Kidney glomerular epithelial cell (primary cell): ENCODE data around the gene ZC2HC1C.

Source experiments
- DNase-seq: peaks from one replicate; lab custom pipeline; 2025; lab: John Stamatoyannopoulos, UW

The ZC2HC1C gene, protein sequence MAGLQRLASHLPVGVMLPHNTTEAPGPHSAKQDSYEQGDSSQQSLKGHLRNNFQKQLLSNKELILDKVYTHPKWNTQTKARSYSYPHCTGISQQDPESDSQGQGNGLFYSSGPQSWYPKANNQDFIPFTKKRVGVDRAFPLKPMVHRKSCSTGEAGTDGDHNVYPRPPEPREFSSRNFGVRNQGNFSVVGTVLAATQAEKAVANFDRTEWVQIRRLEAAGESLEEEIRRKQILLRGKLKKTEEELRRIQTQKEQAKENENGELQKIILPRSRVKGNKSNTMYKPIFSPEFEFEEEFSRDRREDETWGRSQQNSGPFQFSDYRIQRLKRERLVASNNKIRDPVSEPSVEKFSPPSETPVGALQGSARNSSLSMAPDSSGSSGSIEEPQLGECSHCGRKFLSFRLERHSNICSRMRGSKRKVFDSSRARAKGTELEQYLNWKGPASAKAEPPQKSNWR

DNA sequence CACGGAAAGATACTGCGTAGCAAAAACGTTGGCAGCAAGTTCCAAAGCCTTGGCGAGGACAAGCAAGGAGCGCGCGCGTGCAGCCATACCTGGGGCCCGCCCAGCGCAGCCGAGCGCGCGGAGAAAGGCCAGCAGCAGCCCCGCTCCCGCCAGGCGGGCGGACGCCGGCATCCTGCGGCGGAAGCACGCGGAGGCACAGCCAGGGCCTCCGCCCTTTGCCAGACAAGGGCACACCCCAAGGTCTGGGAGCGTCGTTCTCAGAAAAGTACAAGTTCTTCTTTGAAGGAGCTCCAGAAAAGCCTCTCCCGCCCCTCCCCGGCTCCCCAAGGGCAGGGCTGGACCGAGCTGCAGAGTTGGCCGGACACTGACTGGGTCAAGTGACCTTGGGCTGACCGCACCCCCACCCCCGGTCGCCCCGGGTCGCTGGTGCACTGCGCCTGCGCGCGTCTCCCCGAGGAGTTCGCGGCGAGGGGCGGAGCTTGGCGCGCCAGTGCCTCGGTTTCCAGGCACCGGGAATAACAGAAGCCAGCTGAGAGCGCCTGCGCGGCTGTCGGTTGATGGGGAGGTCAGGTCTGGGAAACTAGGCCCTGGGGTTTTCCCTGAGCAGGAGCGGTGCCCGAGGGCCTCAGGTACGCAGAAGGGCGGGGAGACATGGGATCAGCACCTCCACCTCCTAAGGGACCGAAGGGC is at the start of gene ZC2HC1C:
Gene ZC2HC1C (plus strand): TSS at position 521 of the 690 bp plus-strand sequence. CDS start 933 bp downstream, outside the sequence.
- DNase-seq = peak; percentile 88

GRCh38 chr14:75022655-75023054 is 46.8 kb upstream of the ZC2HC1C start:
- DNase-seq = no peak

DNA sequence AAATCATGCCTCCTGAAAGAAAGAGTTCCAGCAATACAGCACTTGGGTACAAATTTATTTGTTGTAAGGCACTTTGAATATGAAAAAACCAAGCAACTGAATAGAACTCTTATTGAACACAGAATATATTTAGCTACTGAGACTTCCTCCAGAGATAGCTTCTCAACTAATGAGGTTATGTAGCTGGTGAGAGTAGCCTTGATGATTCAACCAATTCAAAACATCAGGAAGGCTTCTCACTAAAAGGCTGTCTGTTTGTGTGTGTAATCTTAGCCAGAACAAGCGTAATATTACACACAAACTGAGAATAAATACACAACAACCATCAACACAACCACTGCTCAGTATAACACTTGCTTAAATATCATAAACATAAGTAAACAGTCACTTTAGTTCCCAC is 46.3 kb upstream of the ZC2HC1C start:
- DNase-seq = no peak

GRCh38 chr14:75025082-75025481 is 44.4 kb upstream of the ZC2HC1C start:
- no peak for DNase-seq

GRCh38 chr14:75025876-75026275 is 43.6 kb upstream of the ZC2HC1C start:
- DNase-seq = no peak

DNA sequence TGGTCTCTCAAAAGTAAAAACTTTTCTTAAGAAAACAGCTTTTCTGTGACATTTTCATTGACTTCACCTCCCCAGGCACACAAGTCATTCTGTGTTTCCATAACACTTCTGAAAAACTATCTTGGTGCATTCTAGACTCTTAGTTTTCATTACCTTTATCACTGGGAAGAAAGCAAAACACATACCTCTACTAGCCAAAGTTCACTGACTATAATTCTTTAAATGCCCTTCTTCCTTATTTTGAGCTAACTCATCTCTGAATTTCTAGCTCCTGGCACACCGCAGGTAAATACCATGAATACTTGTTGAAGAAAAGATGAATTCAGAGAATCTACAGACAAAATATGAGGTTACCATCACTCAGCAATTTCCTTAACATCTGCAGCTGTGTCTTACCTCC is 39.3 kb upstream of the ZC2HC1C start:
- no peak for DNase-seq

DNA sequence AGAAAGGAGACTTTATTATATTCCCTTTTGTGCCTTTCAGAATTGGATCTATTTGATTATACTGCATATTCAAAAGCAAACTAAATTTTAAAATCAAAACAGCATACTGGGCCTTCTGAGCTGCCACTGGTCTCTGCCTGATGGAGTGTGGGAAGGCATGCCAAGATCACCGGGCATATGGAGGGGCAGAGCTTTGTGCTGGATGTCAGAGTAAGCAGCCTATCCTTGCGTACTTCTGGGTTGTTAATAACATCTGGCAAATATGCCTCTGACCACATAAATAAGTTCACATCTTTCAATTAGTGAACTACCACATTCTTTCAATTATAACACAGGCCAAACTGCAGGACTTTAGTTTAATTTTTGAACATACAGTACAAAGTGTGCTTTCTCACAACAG is 36.5 kb upstream of the ZC2HC1C start:
- no peak for DNase-seq

DNA sequence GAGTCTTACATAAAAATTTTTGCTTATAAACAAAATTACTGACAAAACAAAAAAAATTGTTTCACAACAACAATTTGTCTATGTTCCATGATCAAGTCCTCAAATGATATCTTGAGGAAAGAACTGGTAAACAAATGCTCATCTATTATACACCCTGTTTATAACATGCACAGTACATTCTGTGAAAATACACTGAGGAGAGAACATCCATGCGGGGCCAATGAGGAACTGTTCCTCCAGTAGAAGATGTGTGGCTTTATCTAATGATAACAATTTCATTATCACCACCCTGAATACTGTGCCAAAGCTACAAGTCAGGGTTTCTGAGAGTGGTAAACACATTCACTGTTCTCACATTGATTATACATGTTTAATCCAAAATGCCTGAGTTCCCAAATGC is 28.9 kb upstream of the ZC2HC1C start:
- DNase-seq = no peak

DNA sequence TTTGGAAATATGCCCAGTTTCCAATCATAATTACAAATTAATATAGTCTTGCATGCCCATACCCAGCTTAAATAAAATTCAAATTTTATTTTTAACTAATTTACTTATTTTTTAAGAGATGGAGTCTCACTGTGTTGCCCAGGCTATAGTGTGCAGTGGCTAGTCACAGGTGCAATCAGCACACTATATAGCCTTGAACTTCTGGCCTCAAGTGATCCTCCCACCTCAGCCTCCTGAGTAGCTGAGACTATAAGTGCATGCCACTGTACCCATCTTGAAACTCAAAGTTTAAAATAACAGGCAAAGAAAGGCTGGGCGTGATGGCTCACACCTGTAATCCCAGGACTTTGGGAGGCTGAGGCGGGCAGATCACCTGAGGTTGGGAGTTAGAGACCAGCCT is 28.5 kb upstream of the ZC2HC1C start:
- no peak for DNase-seq

DNA sequence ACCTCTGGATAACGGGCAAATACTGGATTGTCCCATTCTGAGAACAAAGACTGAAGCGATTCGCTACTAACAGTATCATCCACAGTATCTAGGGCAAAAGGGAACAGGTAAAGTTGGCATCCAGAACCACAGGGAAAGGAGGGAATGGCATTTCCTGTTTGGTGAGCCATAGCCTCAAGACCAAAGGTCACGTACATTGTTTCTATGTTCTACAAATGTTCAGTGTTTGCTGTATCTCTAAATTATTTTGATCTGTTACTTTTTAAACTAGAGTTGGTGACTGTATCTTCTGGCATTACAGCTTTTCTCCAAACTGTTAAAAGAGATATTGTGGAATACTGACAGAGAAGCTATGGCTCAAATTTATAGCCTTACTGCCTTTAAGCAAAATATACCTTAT is 27.8 kb upstream of the ZC2HC1C start:
- peak; percentile 34 for DNase-seq

- no peak for DNase-seq
These were observed 27.4 kb upstream of the ZC2HC1C start for GRCh38 chr14:75042035-75042434.

DNA sequence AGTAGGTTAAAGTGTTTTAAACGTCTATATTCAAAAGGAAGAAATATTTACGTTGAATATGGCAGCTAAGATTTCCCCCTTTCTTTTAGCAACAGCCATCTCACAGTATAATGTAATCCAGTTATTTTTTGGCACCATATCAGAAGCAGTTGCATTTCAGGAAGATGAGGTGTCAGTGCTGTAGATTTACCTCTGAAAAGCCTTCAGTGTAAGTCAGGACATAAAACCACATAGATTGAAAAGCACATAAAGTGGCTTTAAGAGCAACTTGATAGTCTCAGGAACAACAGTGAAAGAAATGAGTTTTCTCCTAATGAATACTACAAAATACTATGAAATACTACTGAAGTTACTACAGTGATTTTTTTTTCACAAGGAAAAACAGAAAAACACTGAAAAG is 25.1 kb upstream of the ZC2HC1C start:
- DNase-seq = peak; percentile 54

- DNase-seq = no peak
These were observed 24.7 kb upstream of the ZC2HC1C start for GRCh38 chr14:75044752-75045151.

GRCh38 chr14:75046275-75046674 is 23.2 kb upstream of the ZC2HC1C start:
- no peak for DNase-seq

DNA sequence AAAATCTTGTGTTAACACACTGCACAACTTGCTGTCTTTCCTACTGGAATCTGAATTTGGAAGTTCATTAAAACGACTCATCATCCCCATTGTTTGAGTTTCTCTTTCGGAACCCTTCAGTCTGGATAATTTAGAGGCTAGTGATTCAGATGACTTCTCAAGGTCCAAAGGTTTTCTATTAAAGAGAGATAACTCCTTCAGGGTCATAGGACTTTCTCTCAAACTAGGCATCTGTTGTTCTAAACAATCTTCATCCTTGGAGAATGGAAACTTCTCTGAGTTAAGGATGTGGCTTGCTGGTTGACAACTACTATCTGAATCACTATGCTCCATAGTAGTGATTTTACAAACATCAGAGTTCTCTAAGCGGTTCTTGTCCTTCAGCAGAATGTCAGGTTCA is 22.5 kb upstream of the ZC2HC1C start:
- DNase-seq = peak; percentile 14

DNA sequence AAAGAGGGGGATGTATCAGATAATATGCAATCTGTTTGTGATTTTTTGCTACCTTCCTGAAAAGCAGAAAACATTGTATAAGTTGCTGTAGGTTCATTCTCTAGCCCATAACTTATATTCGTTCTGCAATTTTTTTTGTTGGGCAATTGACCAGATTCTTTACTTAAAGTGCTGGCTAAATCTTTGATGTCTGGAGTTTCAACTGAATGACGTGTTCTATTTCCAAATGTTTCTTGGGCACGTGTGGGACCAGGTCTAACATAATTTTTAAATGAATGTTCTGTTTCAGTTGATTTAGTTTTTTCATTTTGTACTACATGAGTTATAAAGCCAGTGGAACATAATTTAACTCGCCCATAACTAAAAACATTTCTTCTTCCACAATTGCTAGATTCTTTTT is 21.9 kb upstream of the ZC2HC1C start:
- DNase-seq = no peak

DNA sequence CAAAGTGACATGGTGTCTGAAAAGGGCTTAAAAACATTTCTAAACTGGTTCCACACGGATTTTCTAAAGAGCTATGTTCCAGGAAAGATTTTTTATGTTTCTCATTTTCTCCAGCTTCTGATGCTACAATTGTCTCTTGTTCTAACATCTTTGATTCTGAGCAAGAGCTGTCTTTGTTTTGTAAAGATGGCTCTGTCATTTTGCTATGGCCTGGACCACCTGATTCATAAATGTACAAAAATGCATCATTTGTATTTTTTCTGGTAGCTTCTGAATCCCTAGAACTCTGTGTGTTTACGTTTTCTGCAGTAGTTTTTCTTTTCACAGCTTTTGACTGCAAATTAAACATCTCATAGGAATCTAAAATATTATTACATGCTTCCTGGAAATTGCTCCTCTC is 21.3 kb upstream of the ZC2HC1C start:
- DNase-seq = no peak

DNA sequence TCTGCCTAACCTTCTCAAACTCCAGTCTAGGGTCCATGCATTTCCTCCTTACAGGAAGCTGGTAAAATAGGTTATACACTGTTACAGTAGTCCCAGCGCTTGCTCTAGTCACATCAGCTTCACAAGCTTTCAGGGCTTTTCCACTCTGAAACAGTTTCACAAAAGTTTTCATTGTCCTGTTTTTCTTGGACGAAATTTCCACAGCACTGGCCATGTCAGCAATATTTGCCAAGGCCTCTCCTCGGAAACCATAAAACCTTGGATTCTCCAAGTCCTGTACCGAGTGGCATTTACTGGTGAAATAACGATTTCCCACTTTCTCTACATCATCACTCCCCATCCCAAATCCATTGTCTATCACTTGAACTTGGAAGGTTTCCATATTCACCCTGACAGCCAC is 20.3 kb upstream of the ZC2HC1C start:
- DNase-seq = no peak

DNA sequence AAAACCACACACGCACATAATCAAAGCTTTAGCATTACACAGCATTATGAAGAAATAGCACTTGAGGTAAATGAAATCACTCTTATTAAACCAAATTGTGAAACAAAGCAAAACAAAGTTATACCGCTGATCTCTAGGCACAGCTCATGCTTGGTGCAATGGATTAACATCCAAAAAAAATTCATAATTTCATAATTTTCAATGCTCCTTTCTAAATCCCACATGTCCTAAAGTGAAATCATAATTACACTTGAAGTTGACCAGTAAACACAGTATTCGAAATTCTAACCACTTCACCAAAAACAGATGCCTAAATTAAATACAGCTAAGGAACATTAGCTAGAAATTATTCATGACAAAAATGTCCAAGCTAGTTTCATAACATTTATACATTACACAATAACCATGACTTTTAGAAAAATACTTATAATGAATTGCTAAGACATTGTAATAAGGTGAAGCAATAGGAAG is 19.7 kb upstream of the ZC2HC1C start:
- no peak for DNase-seq

DNA sequence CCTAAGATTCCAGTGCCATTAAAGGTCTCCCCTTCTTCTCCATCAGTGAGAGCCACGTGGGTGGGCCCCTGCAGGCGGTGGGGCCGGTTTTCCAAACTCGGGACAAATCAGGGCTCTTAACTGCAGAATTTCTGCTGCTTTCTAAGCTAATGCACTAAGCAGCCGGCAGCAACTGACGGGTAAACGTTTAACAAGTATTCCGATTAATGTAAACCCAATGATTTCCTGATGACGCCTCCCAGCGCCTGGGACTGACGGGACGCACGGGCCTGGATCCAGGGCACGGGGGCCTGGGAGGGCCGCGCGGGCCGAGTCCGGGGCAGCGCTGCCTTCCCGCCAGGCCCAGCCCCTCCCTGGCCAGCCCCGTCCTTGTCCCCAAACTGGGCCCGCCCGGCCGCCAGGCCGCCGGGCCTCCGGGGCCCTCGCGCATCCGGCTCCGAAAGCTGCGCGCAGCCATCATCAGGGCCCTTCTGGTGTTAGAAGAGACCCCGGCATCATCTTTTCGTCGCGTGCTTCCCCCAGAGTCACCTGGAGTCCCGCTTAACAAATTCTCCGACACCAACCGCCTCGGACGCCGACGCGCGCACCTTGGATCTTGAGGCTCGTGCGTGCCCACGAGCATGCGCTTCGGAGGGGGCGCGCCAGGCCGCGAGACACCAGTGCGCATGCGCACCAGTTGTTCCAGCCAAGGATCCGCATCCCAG is 18.4 kb upstream of the ZC2HC1C start, which contains the start of gene MLH3:
Gene MLH3 (minus strand): TSS at position 616 of the 704 bp plus-strand sequence. CDS start 1,812 bp downstream, outside the sequence.
- DNase-seq = peak; percentile 66

- DNase-seq = no peak
These were observed 17.9 kb upstream of the ZC2HC1C start for GRCh38 chr14:75051556-75051899.
